ENCODE measurements around the gene TMEM120B.
A peak's percentile ranks its signal among the peaks of the same experiment; 100 is the strongest.

Gene TMEM120B

DNA sequence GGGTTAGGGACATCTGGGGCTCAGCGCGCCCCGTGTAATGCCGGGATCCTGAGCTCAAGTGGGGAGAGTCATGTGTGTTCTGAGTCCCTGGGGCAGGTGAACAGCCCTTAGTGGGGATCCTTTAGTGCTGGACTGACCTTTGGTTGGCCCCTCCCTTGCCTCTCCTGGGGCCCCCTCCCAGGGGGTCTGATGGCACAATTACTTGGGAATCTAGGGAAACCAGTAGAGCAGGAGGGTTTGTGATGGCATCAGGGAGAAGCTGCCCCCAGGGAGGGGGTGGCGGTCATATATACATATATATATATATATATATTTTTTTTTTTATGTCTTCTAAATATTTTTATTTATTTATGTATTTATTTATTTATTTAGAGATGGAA is 43.0 kb upstream of the TMEM120B start, which contains the start of gene MORN3:
Gene MORN3, minus strand, starts transcription at position 134 of the 380 bp plus-strand sequence. CDS start 171 bp downstream, outside the sequence.
- no peak within 1 kb of the TSS for H3K27ac ChIP-seq
- TF ChIP-seq, protein P1, sequence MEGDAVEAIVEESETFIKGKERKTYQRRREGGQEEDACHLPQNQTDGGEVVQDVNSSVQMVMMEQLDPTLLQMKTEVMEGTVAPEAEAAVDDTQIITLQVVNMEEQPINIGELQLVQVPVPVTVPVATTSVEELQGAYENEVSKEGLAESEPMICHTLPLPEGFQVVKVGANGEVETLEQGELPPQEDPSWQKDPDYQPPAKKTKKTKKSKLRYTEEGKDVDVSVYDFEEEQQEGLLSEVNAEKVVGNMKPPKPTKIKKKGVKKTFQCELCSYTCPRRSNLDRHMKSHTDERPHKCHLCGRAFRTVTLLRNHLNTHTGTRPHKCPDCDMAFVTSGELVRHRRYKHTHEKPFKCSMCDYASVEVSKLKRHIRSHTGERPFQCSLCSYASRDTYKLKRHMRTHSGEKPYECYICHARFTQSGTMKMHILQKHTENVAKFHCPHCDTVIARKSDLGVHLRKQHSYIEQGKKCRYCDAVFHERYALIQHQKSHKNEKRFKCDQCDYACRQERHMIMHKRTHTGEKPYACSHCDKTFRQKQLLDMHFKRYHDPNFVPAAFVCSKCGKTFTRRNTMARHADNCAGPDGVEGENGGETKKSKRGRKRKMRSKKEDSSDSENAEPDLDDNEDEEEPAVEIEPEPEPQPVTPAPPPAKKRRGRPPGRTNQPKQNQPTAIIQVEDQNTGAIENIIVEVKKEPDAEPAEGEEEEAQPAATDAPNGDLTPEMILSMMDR (conservative IDR thresholded peaks at IDR 0.05; ENCODE audit: low read depth, low read length): no peak
- H3K9ac ChIP-seq: no peak within 1 kb of the TSS
- no peaks in the 10 kb centered on the region for H3K27me3 ChIP-seq (ENCODE audit: insufficient read depth, low read depth)
- H4K20me1 ChIP-seq (ENCODE audit: insufficient read depth): no peaks in the 10 kb centered on the region
- no peaks in the 10 kb centered on the region for H3K36me3 ChIP-seq (ENCODE audit: insufficient read depth)
- no peaks in the 10 kb centered on the region for H3K79me2 ChIP-seq (ENCODE audit: insufficient read depth, low read depth)
- no peak within 1 kb of the TSS for H2AFZ ChIP-seq (ENCODE audit: low read depth)
- H3K4me2 ChIP-seq: no peak within 1 kb of the TSS
- no peak within 1 kb of the TSS for H3K4me3 ChIP-seq (IDR thresholded peaks at IDR 0.05; ENCODE audit: insufficient read depth, low read depth, low read length)
- H3K4me1 ChIP-seq (ENCODE audit: low read depth, poor library complexity, severe bottlenecking): peaks cover 16% of the 10 kb centered on the region

DNA sequence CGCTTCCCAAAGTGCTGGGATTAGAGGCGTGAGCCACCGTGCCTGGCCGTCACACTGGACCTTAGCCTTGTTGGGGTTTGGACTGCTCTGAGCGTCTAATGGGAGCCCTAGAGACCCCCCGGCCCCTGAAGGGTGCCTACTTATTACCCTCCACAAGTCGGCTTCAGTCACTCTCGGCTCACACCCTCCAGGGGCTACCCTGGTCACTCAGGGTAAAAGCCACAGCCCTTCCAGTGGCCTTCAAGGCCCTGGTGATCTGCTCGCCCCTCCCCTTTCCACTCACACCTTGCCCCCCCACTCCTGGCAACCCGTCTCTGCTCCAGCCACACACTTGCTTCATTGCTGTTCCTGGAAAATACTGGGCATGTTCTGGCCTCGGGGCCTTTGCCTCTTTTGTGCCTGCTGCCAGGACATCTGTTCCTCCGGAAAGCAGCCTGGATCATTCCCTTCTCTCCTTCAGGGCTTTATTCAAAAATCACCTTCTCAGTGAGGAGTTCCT is 39.5 kb upstream of the TMEM120B start:
- TF ChIP-seq, protein P1 (conservative IDR thresholded peaks at IDR 0.05; ENCODE audit: low read depth, low read length): no peak
- Histone ChIP-seq H3K4me1 (ENCODE audit: low read depth, poor library complexity, severe bottlenecking) (peaks cover 16% of the 10 kb centered on the region), H2AFZ (ENCODE audit: low read depth) (peak overlapping the region; percentile 81), H3K27me3 (ENCODE audit: insufficient read depth, low read depth) (no peaks in the 10 kb centered on the region), H3K4me2 (peak overlapping the region; percentile 51; the same call in 1 of the 2 replicates), H3K36me3 (ENCODE audit: insufficient read depth) (no peaks in the 10 kb centered on the region), H3K9ac (no peak overlapping the region), H3K4me3 (IDR thresholded peaks at IDR 0.05; ENCODE audit: insufficient read depth, low read depth, low read length) (no peak overlapping the region), H3K27ac (no peak overlapping the region), H3K79me2 (ENCODE audit: insufficient read depth, low read depth) (no peaks in the 10 kb centered on the region), H4K20me1 (ENCODE audit: insufficient read depth) (no peaks in the 10 kb centered on the region)

DNA sequence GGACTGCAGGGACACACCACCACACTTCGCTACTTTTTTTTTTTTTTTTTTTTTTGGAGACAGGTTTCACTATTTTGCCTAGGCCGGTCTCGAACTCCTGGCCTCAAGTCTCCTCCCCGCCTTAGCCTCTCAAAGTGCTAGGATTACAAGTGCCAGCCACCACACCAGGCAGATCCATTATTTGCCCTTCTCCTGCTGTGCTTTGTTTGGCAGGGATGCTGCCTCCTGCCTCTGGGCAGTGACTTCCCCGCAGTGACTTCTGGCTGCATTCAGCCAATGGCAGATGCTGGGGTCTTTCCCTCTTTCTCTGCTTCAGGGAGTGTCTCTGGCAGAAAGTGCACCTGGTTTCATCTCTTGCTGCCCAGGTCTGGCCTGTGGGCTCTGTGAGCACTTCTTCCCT is 36.4 kb upstream of the TMEM120B start:
- no peaks in the 10 kb centered on the region for H3K27me3 ChIP-seq (ENCODE audit: insufficient read depth, low read depth)
- peaks cover 16% of the 10 kb centered on the region for H3K4me1 ChIP-seq (ENCODE audit: low read depth, poor library complexity, severe bottlenecking)
- no peaks in the 10 kb centered on the region for H4K20me1 ChIP-seq (ENCODE audit: insufficient read depth)
- TF ChIP-seq, protein P1 (conservative IDR thresholded peaks at IDR 0.05; ENCODE audit: low read depth, low read length): no peak
- H3K4me2 ChIP-seq: no peak overlapping the region
- H3K27ac ChIP-seq: no peak overlapping the region
- no peaks in the 10 kb centered on the region for H3K36me3 ChIP-seq (ENCODE audit: insufficient read depth)
- no peak overlapping the region for H3K9ac ChIP-seq
- H2AFZ ChIP-seq (ENCODE audit: low read depth): no peak overlapping the region
- H3K79me2 ChIP-seq (ENCODE audit: insufficient read depth, low read depth): no peaks in the 10 kb centered on the region
- H3K4me3 ChIP-seq (IDR thresholded peaks at IDR 0.05; ENCODE audit: insufficient read depth, low read depth, low read length): no peak overlapping the region

DNA sequence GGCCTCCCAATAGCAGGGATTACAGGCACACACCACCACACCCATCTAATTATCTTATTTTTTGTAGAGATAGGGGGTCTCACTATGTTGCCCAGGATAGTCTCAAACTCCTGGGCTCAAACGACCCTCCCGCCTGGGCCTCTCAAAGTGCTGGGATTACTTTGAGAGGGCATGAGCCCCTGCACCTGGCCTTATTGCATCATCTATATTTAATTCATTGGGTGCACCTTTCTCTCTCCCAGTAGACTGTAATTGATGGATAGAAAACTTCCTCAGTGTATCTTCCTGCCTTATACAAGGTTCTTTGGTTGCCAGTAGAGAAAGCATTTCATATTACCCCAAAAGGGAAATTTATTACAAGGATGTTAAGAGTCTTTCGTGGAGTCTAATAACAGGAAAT is 34.2 kb upstream of the TMEM120B start:
- Histone ChIP-seq H3K4me2 (no peak overlapping the region), H4K20me1 (ENCODE audit: insufficient read depth) (no peaks in the 10 kb centered on the region), H3K4me1 (ENCODE audit: low read depth, poor library complexity, severe bottlenecking) (no peaks in the 10 kb centered on the region), H2AFZ (ENCODE audit: low read depth) (no peak overlapping the region), H3K9ac (no peak overlapping the region), H3K79me2 (ENCODE audit: insufficient read depth, low read depth) (no peaks in the 10 kb centered on the region), H3K36me3 (ENCODE audit: insufficient read depth) (no peaks in the 10 kb centered on the region), H3K4me3 (IDR thresholded peaks at IDR 0.05; ENCODE audit: insufficient read depth, low read depth, low read length) (no peak overlapping the region), H3K27me3 (ENCODE audit: insufficient read depth, low read depth) (no peaks in the 10 kb centered on the region), H3K27ac (no peak overlapping the region)
- TF ChIP-seq, protein P1 (conservative IDR thresholded peaks at IDR 0.05; ENCODE audit: low read depth, low read length): no peak

Measured in KMS-11 (cell line).